GM21528 (cell line): ENCODE data around the gene UBE2F.

Experiments used
- ATAC-seq: cut with Tn5 transposase; IDR thresholded peaks from one replicate; pipeline ENCODE4 v1.9.1; 2021; ENCODE audit warnings: mild to moderate bottlenecking, moderate library complexity; ENCODE audit not compliant: unreplicated experiment, low FRiP score

UBE2F gene

DNA sequence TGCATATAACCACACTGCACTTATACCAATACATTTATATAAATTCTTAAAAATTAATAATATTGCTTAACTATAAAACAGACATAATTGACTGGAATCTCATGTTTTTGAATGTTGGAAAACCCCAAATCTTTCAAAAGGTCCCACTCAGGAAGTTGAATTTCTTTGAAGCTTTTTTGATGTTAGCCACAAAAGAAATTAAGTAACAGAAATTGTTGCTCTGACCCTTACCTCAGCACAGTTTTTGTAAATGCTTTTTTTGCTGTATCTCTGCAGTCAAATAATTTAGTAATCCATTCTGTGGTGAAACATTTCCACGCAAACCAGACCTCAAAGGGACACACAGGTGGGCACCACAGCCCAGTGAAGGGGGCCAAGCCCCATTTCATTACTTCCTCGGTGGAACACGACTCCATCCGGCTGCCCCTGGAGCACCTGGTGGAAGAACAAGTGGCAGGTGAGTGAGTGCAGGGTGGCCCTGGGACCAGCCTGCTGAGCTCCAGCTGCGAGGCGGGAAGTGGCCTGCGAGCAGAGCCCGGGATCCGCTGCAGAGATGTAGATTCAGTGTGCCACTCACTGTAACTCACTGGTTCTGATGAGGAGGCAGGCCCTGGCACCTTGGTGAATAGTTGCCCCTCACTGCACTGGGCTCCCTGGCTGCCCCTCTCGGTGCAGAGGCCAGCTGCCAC is 102.4 kb downstream of the UBE2F start:
- ATAC-seq: no peak

DNA sequence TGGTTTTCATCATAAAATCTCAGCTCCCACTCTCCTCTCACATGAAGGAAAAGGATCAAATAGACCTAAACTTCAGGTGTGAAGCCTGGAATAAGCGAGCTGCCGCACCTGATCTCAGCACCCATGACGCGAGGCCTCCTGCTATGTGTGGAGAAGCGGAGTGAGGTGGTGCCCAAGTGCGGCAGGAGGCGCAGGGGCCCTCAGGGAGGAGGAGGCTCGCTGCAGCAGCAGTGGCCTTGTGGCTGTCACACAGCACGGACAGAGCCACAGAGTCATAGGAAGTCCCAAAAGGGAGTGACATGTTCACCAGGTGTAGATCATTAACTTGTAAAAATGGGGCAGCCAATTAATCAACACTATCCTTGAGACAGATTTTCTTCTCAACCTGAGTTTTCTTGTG is 103.1 kb downstream of the UBE2F start:
- no peak for ATAC-seq

DNA sequence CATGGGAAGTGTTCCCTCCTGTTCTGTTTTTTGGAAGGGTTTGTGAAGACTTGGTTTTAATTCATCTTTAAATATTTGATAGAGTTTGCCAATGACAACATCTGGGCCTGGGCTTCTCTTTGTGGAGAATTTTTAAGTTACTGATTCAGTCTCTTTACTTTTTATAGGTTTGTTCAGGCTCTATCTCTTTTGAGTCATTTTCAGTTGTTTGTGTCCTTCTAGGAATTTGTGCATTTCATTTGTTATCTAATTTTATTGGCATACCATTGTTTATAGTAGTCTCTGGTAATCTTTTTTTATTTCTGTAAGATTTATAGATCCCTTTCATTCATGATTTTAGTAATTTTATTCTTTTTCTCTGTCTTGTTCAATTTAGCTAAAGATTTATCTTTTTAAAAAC is 108.6 kb downstream of the UBE2F start:
- no peak for ATAC-seq

DNA sequence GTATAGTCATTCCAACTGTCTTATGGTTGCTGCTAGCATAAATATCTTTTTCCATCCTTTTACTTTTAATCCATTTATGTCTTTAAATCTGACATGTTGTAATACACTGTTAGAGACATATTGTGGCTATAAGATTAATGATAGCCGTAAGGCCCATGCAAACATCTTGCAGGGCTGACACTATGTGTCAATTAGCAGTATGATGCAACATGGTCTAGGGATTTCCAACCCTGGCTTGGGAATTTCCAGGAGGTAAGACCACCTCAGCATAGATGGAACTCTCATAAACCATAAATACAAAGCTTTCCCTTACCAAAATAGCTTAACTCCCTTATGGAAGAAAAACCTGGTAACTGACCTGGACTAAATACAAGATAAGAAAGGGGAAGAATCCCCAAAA is 110.5 kb downstream of the UBE2F start:
- ATAC-seq: no peak

DNA sequence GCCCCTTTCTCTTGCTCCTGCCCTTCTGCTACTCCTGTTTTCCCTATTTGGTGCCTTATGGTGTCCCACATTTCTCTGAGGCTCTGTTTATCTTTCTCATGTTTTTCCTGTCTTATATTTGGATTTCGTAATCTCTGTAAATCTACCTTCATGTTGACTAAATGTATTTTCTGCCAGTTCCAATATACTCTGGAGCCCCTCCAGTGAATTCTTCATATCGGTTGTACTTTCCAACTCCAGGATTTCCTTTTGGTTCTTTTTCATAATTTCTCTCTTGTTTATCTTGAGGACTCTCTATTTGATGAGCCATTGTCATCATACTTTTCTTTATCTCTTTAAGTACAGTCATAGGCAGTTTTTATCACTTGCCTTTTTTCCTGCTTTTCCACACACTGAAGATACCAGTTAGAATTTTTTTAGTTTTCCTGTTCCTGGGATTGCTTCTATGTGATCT is 113.1 kb downstream of the UBE2F start:
- ATAC-seq: no peak

DNA sequence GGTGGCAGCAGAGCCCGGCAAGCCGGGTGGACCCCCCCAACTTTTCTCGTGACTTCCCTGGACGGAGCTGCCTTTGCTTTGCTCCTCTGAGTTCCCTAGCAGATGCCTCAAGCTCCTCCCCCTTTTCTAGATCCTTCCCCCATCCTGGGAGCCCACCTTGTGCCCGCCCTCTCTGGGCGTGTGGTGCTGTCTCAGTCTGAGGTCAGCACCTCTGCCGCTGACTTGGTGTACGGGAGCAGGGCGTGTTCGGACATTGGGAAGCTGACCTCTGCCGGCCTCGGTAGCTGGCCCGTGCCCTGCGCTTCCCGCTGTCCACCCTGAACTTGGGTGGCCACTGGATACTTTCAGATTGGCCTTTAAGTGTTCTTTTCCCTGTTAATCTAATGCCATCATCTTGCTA is 113.7 kb downstream of the UBE2F start:
- no peak for ATAC-seq

DNA sequence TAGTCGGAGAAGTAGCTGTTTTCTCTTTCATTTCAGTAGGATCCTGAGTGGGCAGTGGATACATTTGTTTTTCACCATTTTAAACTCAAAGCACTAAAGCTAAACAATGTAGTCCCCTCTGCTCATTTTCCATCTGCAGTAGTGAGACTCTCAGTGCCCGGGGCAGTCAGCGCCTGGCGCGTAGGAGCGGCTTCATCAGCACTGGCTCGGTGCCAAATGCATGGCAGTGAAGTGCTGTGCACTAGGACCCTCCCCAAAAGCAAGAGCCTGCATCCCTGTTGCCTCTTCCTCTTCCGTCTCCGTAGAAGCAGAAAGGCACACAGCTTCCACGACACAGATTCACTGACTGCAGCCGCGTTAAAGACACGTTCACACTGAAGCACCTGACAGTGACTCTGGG is 114.3 kb downstream of the UBE2F start:
- no peak for ATAC-seq

DNA sequence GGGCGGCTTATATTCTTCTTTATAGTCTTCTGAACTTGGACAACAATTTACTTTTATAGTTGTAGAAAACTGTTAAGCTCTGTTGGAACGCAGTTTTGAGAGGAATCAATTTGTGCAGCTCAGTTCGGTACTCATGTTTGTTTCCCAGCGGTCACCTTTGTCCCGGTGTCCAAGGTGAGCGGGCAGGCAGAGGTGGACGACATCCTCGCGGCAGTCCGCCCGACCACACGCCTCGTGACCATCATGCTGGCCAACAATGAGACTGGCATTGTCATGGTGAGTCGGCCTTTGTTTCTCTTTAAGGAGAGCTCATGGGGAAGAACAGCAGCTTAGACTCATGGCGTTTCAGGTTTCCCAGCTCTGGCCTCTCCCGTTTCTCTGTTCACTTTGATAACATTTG is 114.7 kb downstream of the UBE2F start:
- no peak for ATAC-seq

DNA sequence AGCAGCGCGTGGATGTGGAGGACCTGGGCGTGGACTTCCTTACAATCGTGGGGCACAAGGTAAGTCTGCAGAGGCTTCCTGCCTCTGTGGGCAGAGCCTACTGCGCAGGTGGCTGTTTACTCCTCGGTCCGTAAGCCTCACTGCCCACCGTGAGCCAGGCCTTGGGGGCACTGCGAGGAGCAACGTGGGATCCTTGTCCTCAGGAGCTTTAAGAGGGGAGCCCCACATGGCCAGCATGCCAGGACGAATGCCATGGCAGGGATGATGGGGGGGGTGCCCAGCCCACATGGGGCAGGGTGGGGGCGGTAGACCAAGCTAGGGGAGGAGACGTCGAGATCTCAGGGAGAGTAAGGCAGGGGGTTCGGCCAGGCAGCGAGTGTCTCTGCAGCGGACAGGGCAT is 115.3 kb downstream of the UBE2F start:
- no peak for ATAC-seq

DNA sequence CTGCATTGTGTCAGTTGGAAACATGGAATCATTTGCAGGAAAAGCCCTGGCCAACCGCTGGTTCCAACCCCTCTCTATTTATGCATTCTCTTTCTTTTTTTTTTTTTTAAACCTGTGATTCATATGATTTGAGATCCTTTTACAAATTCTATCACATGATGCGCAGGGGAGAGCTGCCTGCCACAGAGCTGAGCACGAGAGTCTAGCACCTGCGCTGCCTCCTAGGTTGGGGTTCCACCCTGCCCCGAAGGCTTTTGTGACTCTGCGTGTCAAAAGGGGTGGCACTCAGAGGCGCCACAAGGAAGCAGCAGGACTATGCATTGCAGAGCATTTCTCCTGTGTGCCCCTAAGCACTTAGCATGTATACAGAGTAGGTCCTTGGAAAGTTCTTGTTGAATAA is 116.0 kb downstream of the UBE2F start:
- no peak for ATAC-seq

DNA sequence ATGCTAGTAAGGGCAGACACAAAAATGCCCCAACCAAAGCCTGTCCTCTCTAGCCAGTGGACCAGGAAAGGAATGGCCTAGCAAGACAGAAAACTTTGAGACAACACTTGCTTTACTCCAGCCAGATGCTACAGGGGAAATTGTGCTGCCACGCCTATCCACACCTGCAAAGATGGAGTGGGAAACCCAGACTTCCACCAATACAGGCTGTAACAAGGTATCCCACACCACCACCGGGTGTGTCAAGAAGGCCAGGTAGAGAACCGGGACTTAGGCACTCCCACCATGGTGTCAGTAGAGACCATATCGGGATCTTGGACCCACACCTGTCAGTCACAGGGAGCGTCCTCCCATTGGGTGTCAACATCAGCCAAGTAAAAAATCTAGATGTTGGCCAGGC is 117.1 kb downstream of the UBE2F start:
- ATAC-seq: no peak

DNA sequence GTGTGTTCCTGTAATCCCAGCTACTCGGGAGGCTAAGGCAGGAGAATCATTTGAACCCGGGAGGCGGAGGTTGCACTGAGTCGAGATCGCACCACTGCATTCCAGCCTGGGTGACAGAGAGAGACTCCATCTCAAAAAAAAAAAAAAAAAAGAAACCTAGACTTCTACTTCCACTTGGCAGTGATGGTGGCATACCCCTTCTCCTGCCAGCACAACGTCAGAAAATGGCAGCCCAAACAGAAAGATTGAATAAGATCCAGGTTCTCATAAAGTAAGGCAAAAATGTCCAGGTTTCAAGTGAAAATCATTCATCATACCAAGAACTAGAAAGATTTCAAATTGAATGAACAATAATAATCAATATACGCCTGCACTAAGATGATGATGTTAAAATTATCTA is 117.9 kb downstream of the UBE2F start:
- no peak for ATAC-seq

DNA sequence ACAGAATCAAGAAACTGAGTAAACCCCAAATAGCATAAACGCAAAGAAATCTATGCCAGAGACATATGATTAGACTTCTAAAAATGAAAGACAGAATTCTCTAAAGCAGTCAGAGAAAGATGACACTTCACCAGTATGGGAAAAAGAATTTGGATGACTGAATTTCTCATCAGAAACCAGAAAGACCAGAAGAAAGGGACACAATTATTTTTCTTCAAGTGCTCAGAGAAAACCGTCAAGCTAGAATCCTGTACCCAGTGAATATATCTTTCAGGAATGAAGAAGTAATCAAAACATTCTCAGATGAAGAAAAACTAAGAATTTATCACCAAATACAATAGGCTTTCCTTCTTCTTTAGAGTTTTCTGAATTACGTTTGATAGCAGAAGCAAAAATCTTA is 119.1 kb downstream of the UBE2F start:
- no peak for ATAC-seq

DNA sequence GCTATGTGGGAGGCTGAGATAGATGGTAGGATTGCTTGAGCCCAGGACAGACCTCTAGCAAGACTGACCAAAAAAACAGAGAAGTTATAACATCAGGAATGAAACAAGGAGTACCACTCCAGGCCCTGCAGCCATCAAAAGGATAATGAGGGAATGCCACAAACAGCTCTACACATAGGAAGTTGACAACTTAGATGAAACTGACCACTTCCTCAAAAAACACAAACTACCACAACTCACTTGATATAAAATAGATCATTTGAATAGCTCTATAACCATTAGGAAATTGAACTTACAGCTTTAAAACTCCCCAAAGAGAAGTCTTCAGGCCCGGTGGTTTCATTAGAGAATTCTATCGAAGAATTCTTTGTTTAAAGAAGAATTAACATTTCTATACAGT is 120.4 kb downstream of the UBE2F start:
- ATAC-seq: no peak

DNA sequence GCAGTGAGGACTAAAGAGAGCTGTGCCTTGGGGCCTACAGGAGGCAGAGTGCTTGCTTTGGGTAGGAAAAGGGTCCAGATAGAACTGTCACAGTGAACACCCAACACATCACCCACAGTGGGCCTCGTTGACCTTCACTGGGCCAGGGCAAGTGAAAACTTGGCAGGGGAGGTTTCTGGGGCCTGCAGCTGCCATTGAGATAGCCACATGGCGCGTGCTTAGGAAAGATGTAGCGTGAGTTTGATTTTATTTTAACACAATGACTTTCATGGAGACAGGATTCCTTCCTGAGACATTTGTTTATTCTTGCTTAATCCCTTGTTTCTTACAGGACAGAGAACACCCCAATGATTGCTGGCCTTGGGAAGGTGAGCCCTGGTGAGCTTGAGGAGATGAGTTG is 124.1 kb downstream of the UBE2F start:
- ATAC-seq: no peak

DNA sequence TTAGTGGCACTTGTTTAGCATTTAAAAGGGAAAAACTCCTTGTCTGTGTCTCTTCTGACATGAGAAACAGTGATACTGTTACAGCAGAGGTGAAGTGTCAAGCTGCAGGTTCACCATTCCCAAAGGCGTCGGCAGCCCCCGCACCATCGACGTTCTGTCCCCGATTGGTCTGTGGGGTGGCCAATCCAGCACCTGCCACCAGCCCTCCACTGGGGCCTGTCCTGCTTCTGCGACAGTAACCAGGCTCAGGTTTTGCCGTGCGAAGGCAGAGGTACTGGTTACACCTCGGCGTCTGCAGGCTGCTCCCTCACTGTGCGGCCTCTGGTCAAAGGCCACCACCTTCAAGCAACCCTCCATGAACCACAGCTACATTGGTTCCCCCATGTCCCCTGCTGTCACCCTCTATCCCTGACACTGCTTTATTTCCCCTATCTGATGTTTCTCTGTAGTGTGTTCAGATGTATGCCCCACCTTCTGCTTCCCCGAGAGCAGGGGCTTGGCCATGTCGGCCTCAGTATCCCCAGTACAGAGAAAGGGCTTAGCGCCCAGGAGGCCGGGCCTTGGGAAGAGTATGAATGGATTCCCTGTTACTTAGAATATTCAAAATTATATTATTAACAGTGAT is 124.7 kb downstream of the UBE2F start:
- ATAC-seq: no peak
